ENCODE measurements around the gene ENOX2. TPM values are rescaled to one million over a fixed set of nuclear protein-coding genes. Genes with fewer than 3 reads are reported as not detected.
"Not testable (repeated sequence)": the region's sequence is repeated elsewhere in the genome, so short reads cannot be mapped to it uniquely, and the experiment has no call there.

Gene ENOX2
- total RNA-seq, 1 donor from 2014 or later = 12.3 TPM

- no peak for DNase-seq (ENCODE audit: low read depth, low spot score)
Observed at GRCh38 chrX:130827648-130828047, 75.4 kb downstream of the ENOX2 start.

DNA sequence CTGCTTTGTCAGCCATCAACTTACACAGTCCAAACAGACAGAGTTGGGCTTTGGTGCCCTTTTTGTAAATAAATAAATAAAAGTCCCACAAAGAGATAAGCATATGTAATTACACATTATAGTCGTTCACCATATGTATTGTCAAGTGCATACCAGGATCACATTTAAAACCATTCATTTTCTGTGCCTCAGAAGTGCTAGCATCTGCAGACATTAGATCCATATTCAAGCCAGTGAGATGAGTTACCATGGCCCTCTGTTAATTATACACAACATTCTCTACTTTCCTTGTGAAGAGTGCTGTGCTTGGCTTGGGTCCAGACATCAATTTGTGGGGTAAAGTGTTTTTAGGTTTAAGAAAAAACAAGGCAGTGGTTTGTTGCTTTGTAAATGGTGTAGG lies 76.8 kb downstream of the ENOX2 start:
- no peak for DNase-seq (ENCODE audit: low read depth, low spot score)

DNA sequence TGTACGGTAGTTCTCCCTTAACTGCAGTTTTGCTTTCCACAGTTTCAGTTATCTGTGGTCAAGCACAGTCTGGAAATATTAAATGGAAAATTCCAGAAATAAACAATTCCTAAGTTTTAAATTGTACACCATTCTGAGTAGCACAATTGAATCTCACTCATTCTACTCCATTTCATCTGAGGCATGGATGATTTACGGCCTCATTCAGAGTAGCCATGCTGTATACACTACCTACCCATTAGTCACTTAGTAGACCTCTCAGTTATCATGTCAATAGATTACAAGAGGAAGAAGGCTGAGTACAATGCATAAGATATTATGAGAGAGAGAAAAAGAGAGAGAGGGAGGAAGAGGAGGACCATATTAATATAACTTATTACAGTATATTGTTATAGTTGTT lies 77.5 kb downstream of the ENOX2 start:
- no peak for DNase-seq (ENCODE audit: low read depth, low spot score)

DNA sequence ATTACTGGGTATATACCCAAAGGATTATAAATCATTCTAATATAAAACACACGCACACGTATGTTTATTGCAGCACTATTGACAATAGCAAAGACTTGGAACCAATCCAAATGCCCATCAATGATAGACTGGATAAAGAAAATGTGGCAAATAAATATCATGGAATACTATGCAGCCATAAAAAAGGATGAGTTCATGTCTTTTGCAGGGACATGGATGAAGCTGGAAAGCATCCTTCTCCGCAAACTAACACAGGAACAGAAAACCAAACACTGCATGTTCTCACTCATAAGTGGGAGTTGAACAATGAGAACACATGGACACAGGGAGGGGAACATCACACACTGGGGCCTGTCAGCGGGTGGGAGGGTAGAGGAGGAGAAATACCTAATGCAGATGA lies 83.6 kb downstream of the ENOX2 start:
- DNase-seq (ENCODE audit: low read depth, low spot score) = not testable (repeated sequence)

GRCh38 chrX:130813932-130814331 lies 89.1 kb downstream of the ENOX2 start:
- not testable (repeated sequence) for DNase-seq (ENCODE audit: low read depth, low spot score)

DNA sequence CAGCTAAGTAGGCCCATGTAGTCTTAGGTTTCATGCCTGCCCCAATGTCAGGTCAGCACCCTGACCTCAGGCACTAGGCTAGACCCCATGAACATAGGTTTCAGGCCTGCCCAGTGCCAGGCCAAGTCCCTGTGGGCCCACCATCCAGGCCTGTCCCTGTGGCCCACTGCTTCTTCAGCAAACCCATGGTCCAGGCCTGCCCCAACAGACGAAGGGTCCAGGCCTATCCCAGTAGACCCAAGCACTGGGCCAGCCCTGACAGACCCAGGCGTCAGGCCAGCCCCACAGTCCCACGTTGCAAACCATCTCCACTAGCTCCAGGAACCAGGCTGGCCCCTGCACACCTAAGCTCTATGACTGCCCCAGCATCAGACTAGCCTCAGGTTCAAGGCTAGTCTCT lies 92.4 kb downstream of the ENOX2 start:
- no peak for DNase-seq (ENCODE audit: low read depth, low spot score)

DNA sequence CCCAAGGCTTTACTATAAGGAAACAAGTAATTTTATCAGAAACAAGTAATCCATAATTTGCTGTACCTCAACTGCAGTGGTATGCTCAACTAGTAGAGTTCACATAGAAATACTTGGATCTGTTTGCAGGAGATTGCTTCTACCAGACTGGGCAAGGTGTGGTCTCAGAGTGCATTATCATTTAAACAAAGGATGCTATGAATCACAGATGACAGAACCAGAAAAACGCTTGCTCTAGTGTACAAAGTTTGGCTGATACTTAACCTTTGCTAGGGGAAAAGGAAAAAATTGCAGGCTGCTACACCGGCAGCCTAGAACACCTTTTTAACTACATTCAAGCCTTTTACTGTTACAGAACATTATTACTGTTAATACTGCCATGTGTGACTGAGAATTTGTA lies 97.1 kb downstream of the ENOX2 start:
- no peak for DNase-seq (ENCODE audit: low read depth, low spot score)

DNA sequence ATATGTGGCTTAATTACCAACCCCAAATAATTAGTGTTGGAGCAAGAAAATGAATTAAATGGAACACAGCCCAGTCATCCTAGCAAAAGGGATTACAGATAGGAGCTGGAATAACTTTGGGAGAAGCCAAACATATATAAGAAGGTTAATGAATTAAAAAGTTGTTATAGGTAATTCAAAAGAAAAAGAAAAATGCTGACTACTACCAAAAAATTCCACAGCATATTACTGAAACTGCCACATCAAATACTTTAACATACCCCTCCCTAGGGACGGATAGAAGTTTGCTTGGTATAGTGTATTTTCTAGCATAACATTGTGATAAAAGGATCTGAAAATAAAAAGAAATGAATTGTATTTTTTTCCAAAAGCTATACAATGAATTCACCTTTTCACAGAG lies 99.5 kb downstream of the ENOX2 start:
- DNase-seq (ENCODE audit: low read depth, low spot score) = no peak

DNA sequence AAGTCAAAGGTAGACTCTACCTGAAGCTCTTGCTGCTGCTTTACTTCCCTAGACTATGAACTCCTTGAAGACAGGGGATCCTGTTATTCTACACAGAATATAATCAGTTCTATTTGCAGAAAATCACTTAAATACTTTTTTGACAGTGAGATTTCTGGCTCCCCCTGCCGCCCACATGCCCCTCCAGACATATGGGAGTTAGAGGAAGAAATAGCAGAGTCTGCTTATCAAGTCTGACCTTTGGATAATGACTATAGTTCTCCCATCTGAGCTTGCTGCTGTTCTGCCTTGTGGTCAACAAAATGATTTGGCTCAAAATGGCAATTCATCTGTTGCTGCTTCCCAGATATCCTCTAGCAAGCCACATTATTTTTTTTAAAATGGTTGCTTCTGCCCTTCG lies 101.1 kb downstream of the ENOX2 start:
- DNase-seq (ENCODE audit: low read depth, low spot score) = no peak

GRCh38 chrX:130799393-130799792 lies 103.6 kb downstream of the ENOX2 start:
- peak; percentile 4 for DNase-seq (ENCODE audit: low read depth, low spot score)

GRCh38 chrX:130793975-130794374 lies 109.0 kb downstream of the ENOX2 start:
- DNase-seq (ENCODE audit: low read depth, low spot score) = no peak

GRCh38 chrX:130791870-130792269 lies 111.1 kb downstream of the ENOX2 start:
- DNase-seq (ENCODE audit: low read depth, low spot score) = not testable (repeated sequence)

DNA sequence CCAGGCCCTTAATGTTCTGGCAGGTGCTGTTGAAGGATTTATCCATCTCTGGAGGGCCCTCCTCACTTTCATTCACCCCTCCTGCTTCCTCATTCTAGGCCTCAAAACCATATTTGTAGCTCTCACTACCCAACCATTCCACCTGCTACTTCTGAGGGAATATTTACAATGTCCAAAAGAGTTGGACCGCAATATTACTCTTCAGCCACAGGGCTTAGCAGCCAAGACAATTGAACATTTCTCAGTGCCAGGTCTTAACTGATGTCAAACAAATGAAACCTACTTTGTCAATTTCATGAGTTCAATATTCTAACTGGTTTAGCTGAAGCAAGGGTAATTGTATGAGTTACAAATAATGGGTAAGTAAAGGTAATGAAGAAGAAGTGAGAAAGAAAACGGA lies 113.2 kb downstream of the ENOX2 start:
- DNase-seq (ENCODE audit: low read depth, low spot score) = no peak

- DNase-seq (ENCODE audit: low read depth, low spot score) = no peak
Observed at GRCh38 chrX:130788786-130789581, 114.0 kb downstream of the ENOX2 start.

DNA sequence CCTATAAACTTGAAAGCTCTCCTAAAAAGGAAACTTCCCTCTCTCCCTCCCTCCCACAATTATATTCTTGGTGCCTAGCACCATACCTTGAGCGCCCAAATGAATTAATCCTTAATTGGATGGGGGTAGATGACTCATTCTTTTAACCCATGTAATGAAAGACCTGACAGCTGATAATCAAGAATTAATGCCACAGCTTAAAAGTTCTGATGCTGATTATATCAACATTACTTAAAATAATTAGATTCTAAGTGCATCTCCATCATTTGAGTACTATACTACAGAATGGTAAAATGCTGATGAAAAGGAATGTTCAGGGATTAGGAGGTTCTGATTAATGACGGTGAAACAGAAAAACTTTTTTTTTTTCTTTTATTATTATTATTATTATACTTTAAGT lies 117.0 kb downstream of the ENOX2 start:
- no peak for DNase-seq (ENCODE audit: low read depth, low spot score)

DNA sequence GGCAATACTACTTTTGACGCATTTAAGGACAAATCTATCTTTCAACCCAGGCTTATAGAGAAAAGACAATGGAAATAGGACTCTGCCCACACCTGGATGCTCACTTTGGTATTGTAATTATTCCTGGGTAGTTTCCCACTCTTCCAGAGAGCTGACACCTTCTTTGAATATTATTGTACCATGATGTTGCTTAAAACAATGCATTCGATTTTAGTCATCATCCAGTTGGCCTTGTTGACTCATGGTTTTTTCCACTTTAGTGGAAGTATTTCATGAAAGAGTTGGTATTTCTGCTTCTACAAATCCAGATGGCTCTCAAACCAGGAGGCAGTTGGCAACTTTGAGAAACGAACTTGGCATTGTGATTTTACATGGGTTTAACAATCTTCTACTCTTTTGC lies 124.2 kb downstream of the ENOX2 start:
- no peak for DNase-seq (ENCODE audit: low read depth, low spot score)

GRCh38 chrX:130775849-130776248 lies 127.2 kb downstream of the ENOX2 start:
- DNase-seq (ENCODE audit: low read depth, low spot score) = no peak

- DNase-seq (ENCODE audit: low read depth, low spot score) = no peak
Observed at GRCh38 chrX:130772776-130773143, 130.2 kb downstream of the ENOX2 start.

DNA sequence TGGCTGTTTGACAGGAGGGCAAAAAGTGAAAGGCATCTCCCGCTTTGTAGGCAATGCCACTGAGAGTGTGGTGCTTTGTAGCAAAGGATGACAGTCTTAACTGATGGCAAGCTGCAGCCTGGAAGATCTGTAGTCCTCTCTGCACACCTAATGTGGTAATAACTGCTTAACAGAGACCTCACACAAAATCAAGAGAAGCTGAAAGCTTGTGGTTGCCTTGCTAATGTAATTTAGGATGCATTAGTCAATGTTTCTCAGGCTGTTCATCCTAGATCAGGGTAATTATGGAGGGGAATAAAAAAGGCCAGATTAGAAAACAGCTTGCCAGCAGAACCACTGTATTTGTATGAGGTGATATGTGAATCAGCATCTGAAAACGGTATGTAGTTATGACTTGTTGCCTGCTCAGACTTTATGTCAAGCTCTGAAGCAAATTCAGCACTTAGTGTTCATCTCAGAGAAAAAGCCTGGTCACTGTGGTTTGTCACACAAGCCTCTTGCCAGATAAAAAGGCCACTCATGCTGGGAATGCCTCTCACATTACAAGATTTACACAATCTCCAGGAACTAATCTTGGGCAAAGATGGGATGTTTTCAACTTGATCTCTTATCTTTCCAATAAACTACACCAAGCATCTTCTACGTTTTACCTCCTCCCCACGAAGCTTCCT lies 130.8 kb downstream of the ENOX2 start:
- no peak for DNase-seq (ENCODE audit: low read depth, low spot score)

- no peak for DNase-seq (ENCODE audit: low read depth, low spot score)
Observed at GRCh38 chrX:130771648-130772047, 131.4 kb downstream of the ENOX2 start.

- DNase-seq (ENCODE audit: low read depth, low spot score) = no peak
Observed at GRCh38 chrX:130771230-130771629, 131.8 kb downstream of the ENOX2 start.

- DNase-seq (ENCODE audit: low read depth, low spot score) = peak; percentile 33
Observed at GRCh38 chrX:130770615-130771014, 132.4 kb downstream of the ENOX2 start.

DNA sequence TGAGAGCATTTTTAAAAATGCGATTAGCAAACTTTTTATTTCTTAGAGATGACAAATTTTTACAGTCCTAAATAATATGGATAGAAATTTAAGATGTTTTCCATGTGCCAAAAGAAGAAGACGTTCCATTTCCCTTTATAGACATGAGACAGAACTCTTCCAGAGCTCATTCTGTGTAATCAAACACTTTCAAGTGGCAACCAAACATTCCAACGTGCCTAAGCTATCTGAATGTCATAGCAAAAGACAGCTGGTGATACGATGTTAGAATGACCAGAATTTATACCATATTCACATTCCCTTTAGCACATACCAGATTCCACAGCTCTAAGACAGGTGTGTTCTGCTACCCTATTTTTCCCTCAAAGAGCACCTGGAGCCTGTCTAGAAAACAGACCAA lies 133.2 kb downstream of the ENOX2 start:
- DNase-seq (ENCODE audit: low read depth, low spot score) = no peak

Data from pulmonary artery endothelial cell (primary cell).